ENCODE results near the gene JAZF1.

DNA sequence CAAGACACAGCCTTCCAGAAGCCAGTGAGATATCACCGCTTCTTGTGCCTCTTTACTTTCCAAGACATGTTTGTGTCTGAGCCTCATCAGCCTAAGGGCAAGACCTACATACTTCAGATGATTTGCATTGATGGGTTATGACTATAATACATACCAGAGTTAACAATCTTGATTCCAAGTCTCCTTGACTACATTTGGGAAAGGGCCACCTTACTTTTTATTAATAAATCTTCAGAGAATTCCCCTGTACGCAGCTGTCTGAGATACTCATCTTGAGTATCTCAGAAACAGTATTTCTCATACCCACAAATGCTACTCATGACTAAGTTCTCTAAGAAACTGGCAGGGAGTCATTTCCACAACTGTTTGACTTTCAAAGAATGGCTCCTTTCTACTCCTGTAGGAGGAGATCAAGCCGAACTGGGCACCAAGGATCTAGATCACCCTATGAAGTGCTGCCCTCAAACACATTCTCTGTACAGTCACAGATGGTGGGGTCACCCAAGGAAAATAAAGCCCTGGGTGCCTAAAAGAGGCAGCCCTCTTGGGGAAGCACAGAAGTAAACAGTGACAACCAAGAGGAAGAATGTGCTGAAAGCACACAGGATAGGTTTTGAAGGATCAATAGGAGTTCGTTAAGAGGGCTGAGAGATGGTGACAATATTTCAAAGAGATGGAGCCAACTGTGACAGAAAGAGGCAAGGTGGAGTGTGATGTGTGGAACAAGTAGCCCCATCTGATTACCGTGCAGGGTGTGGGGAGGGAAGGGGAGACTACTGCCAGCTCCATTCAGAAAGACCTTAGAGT is 138.9 kb downstream of the JAZF1 start:
- TF ChIP-seq CTCF (conservative IDR thresholded peaks at IDR 0.05 in 1 of 2, IDR thresholded peaks at IDR 0.05 in 1 of 2; ENCODE audit: extremely low read depth in 1 of 2, insufficient read depth in 1 of 2, low read depth in 1 of 2, low read length in 2 of 2) (no peak), EZH2 (IDR thresholded peaks at IDR 0.05; ENCODE audit: borderline replicate concordance, low read length) (no peak)

Data from mammary epithelial cell (primary cell).